ENCODE results near the gene AHI1.

- TF ChIP-seq CTCF (IDR thresholded peaks at IDR 0.05 in 2 of 3, conservative IDR thresholded peaks at IDR 0.05 in 1 of 3; ENCODE audit: control insufficient read depth in 2 of 3, extremely low read depth in 1 of 3, insufficient read depth in 1 of 3, low read depth in 3 of 3, low read length in 3 of 3) (no peak), ZBTB11 (CRISPR knock-in tag; IDR thresholded peaks at IDR 0.05) (no peak), POLR2A (IDR thresholded peaks at IDR 0.05; ENCODE audit: low read depth, low read length) (no peak), MAX (IDR thresholded peaks at IDR 0.05; ENCODE audit: low read depth, low read length) (no peak), MLLT1 (IDR thresholded peaks at IDR 0.05) (no peak), CEBPZ (IDR thresholded peaks at IDR 0.05; ENCODE audit: low read depth, low read length) (no peak), NFIC (IDR thresholded peaks at IDR 0.05; ENCODE audit: low read depth, low read length) (no peak), USF2 (IDR thresholded peaks at IDR 0.05; ENCODE audit: borderline replicate concordance, low read depth, low read length) (no peak), EZH2 (IDR thresholded peaks at IDR 0.05; ENCODE audit: borderline replicate concordance, control insufficient read depth, low read depth, low read length) (no peak), BCL3 (IDR thresholded peaks at IDR 0.05; ENCODE audit: borderline replicate concordance, insufficient read depth, low read depth, low read length, poor library complexity, severe bottlenecking) (no peak), CBX3 (IDR thresholded peaks at IDR 0.05; ENCODE audit: borderline replicate concordance, low read depth) (no peak), RAD21 (IDR thresholded peaks at IDR 0.05; ENCODE audit: insufficient read depth, low read depth, low read length) (no peak), ZNF687 (IDR thresholded peaks at IDR 0.05) (no peak), POLR2AphosphoS5 (IDR thresholded peaks at IDR 0.05; ENCODE audit: low read length) (no peak)
These were observed 7.7 kb upstream of the AHI1 start for GRCh38 chr6:135505222-135505621.

All from GM12878 (cell line).